Measurements from ENCODE around the gene UBN1.
"Not testable (repeated sequence)": the region's sequence is repeated elsewhere in the genome, so short reads cannot be mapped to it uniquely, and the experiment has no call there.

UBN1 gene

DNA sequence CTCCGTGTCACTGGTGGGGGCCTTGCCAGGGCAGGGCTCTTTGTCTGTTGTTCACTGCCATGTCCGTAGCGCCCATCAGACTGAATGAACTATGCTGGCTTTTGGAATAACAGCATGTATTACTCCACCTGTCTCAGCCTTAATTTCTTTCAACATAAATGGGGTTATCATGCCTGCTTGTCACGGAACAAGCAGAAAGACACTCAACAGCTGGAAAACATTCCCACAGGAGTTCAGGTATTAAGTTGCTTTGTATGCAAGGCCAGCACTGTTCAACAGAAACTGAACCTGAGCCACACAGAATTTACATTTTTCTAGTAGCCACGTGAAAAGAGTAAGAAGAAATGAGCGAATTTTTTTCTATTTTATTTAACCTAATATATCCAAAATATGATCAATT lies 76.6 kb downstream of the UBN1 start:
- Histone ChIP-seq H3K36me3 (ENCODE audit: control insufficient read depth in 5 of 5, insufficient read depth in 5 of 5, low read length in 5 of 5) (peaks cover 0 to 6% (median 2%) of the 10 kb centered on the region in 5 donors), H3K9ac (ENCODE audit: low read length in 5 of 5) (no peak overlapping the region), H3K4me1 (ENCODE audit: control insufficient read depth in 5 of 5, insufficient read depth in 5 of 5, low read length in 5 of 5) (peaks cover 0 to 4% (median 0%) of the 10 kb centered on the region in 5 donors), H3K27me3 (ENCODE audit: control insufficient read depth in 5 of 5, insufficient read depth in 4 of 5, low read length in 5 of 5) (peaks cover 0 to 7% (median 4%) of the 10 kb centered on the region in 5 donors), H3K27ac (ENCODE audit: low read depth, low read length) (no peak overlapping the region), H3K4me3 (ENCODE audit: low read depth in 1 of 5, low read length in 5 of 5) (no peak overlapping the region), H3K9me3 (ENCODE audit: control insufficient read depth in 5 of 5, low read length in 5 of 5) (peaks cover 7 to 22% (median 12%) of the 10 kb centered on the region in 5 donors)

DNA sequence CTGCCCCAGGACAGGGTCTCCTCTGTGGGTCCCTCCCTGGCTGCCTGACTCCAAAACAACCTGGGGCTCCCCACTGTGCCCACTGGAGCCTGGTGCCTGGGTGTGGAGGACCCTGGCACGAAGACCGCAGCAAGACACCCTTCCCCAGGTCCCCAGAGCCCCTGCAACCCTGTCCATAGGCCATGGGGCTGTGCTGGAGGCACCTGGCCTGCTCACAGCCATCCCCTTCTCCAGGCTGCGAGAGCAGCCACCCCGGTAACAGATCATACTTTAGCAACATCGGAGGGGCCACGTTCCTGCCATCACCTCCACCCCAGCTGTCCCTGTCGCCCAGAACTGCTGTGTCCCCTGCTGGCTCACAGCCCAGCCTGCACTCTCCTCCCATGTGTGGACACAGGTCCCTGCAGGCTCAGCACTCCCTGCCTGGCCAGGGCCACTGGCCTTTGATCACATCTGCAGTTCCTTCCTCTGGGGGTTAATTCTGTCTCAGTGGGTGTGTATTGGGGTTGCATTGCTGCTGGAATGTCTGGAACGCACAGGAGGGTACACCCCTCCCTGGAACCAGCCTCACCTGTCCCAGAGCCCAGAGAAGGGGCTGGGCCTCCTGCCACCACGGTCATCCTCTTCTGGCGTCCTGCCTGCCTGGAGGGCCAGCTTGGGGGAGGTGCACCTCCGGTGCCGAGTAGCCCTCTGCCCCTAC lies 77.5 kb downstream of the UBN1 start:
- Histone ChIP-seq H3K4me3 (ENCODE audit: low read depth in 1 of 5, low read length in 5 of 5) (no peak overlapping the region), H3K9me3 (ENCODE audit: control insufficient read depth in 5 of 5, low read length in 5 of 5) (peaks cover 7 to 22% (median 12%) of the 10 kb centered on the region in 5 donors), H3K27ac (ENCODE audit: low read depth, low read length) (no peak overlapping the region), H3K4me1 (ENCODE audit: control insufficient read depth in 5 of 5, insufficient read depth in 5 of 5, low read length in 5 of 5) (peaks cover 0 to 4% (median 0%) of the 10 kb centered on the region in 5 donors), H3K27me3 (ENCODE audit: control insufficient read depth in 5 of 5, insufficient read depth in 4 of 5, low read length in 5 of 5) (peaks cover 0 to 6% (median 4%) of the 10 kb centered on the region in 5 donors), H3K9ac (ENCODE audit: low read length in 5 of 5) (no peak overlapping the region), H3K36me3 (ENCODE audit: control insufficient read depth in 5 of 5, insufficient read depth in 5 of 5, low read length in 5 of 5) (peaks cover 0 to 6% (median 2%) of the 10 kb centered on the region in 5 donors)

- no peak overlapping the region for H3K27ac ChIP-seq (ENCODE audit: low read depth, low read length)
- no peak overlapping the region for H3K4me3 ChIP-seq (ENCODE audit: low read depth in 1 of 5, low read length in 5 of 5)
Measured at GRCh38 chr16:4925293-4925607, 78.0 kb downstream of the UBN1 start.

GRCh38 chr16:4925791-4926190 lies 78.5 kb downstream of the UBN1 start:
- Histone ChIP-seq H3K27me3 (ENCODE audit: control insufficient read depth in 5 of 5, insufficient read depth in 4 of 5, low read length in 5 of 5) (peaks cover 0 to 12% (median 4%) of the 10 kb centered on the region in 5 donors), H3K27ac (ENCODE audit: low read depth, low read length) (no peak overlapping the region), H3K36me3 (ENCODE audit: control insufficient read depth in 5 of 5, insufficient read depth in 5 of 5, low read length in 5 of 5) (peaks cover 2 to 6% (median 3%) of the 10 kb centered on the region in 5 donors), H3K4me1 (ENCODE audit: control insufficient read depth in 5 of 5, insufficient read depth in 5 of 5, low read length in 5 of 5) (peaks cover 0 to 4% (median 0%) of the 10 kb centered on the region in 5 donors), H3K4me3 (ENCODE audit: low read depth in 1 of 5, low read length in 5 of 5) (no peak overlapping the region), H3K9ac (ENCODE audit: low read length in 5 of 5) (no peak overlapping the region), H3K9me3 (ENCODE audit: control insufficient read depth in 5 of 5, low read length in 5 of 5) (peaks cover 7 to 24% (median 14%) of the 10 kb centered on the region in 5 donors)

More at GRCh38 chr16:4925293-4925607, 78.0 kb downstream of the UBN1 start:
- Histone ChIP-seq H3K27me3 (ENCODE audit: control insufficient read depth in 5 of 5, insufficient read depth in 4 of 5, low read length in 5 of 5) (peaks cover 0 to 8% (median 4%) of the 10 kb centered on the region in 5 donors), H3K4me1 (ENCODE audit: control insufficient read depth in 5 of 5, insufficient read depth in 5 of 5, low read length in 5 of 5) (peaks cover 0 to 4% (median 0%) of the 10 kb centered on the region in 5 donors), H3K36me3 (ENCODE audit: control insufficient read depth in 5 of 5, insufficient read depth in 5 of 5, low read length in 5 of 5) (peaks cover 2 to 6% (median 3%) of the 10 kb centered on the region in 5 donors), H3K9ac (ENCODE audit: low read length in 5 of 5) (no peak overlapping the region), H3K9me3 (ENCODE audit: control insufficient read depth in 5 of 5, low read length in 5 of 5) (peaks cover 7 to 22% (median 12%) of the 10 kb centered on the region in 5 donors)

GRCh38 chr16:4926928-4927327 lies 79.6 kb downstream of the UBN1 start:
- Histone ChIP-seq H3K4me3 (ENCODE audit: low read depth in 1 of 5, low read length in 5 of 5) (peak overlapping the region in 1 of 5 donors; percentile 8), H3K9me3 (ENCODE audit: control insufficient read depth in 5 of 5, low read length in 5 of 5) (peaks cover 7 to 26% (median 14%) of the 10 kb centered on the region in 5 donors), H3K36me3 (ENCODE audit: control insufficient read depth in 5 of 5, insufficient read depth in 5 of 5, low read length in 5 of 5) (peaks cover 2 to 6% (median 3%) of the 10 kb centered on the region in 5 donors), H3K27ac (ENCODE audit: low read depth, low read length) (no peak overlapping the region), H3K27me3 (ENCODE audit: control insufficient read depth in 5 of 5, insufficient read depth in 4 of 5, low read length in 5 of 5) (peaks cover 0 to 12% (median 6%) of the 10 kb centered on the region in 5 donors), H3K9ac (ENCODE audit: low read length in 5 of 5) (no peak overlapping the region), H3K4me1 (ENCODE audit: control insufficient read depth in 5 of 5, insufficient read depth in 5 of 5, low read length in 5 of 5) (peaks cover 0 to 4% (median 0%) of the 10 kb centered on the region in 5 donors)

- Histone ChIP-seq H3K4me1 (ENCODE audit: control insufficient read depth in 5 of 5, insufficient read depth in 5 of 5, low read length in 5 of 5) (peaks cover 0 to 4% (median 0%) of the 10 kb centered on the region in 5 donors), H3K27me3 (ENCODE audit: control insufficient read depth in 5 of 5, insufficient read depth in 4 of 5, low read length in 5 of 5) (peaks cover 0 to 12% (median 5%) of the 10 kb centered on the region in 5 donors), H3K36me3 (ENCODE audit: control insufficient read depth in 5 of 5, insufficient read depth in 5 of 5, low read length in 5 of 5) (peaks cover 2 to 6% (median 3%) of the 10 kb centered on the region in 5 donors), H3K27ac (ENCODE audit: low read depth, low read length) (no peak overlapping the region), H3K9ac (ENCODE audit: low read length in 5 of 5) (no peak overlapping the region), H3K9me3 (ENCODE audit: control insufficient read depth in 5 of 5, low read length in 5 of 5) (peaks cover 7 to 26% (median 14%) of the 10 kb centered on the region in 5 donors), H3K4me3 (ENCODE audit: low read depth in 1 of 5, low read length in 5 of 5) (peak overlapping the region in 1 of 5 donors; percentile 8)
Measured at GRCh38 chr16:4927661-4928060, 80.4 kb downstream of the UBN1 start.

- H3K27ac ChIP-seq (ENCODE audit: low read depth, low read length), result no peak overlapping the region
- peaks cover 0 to 4% (median 0%) of the 10 kb centered on the region in 5 donors for H3K4me1 ChIP-seq (ENCODE audit: control insufficient read depth in 5 of 5, insufficient read depth in 5 of 5, low read length in 5 of 5)
Measured at GRCh38 chr16:4928227-4928626, 80.9 kb downstream of the UBN1 start.

DNA sequence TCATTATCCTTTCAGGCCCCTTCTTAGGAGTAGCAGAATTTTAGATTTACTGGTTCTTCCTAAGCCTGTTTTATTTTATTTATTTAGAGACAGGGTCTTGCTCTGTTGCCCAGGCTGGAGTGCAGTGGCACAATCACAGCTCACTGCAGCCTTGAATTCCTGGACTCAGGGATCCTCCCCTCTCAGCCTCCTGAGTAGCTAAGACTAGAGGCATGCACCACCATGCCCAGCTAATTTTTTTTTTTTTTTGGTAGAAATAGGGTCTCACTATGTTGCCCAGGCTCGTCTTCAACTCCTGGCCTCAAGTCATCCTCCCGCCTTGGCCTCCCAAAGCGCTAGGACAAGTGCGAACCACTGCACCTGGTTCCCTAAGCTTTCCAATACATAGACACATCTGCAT lies 82.3 kb downstream of the UBN1 start:
- H3K36me3 ChIP-seq (ENCODE audit: control insufficient read depth in 5 of 5, insufficient read depth in 5 of 5, low read length in 5 of 5), result not testable (repeated sequence)

More at GRCh38 chr16:4928227-4928626, 80.9 kb downstream of the UBN1 start:
- peaks cover 2 to 6% (median 3%) of the 10 kb centered on the region in 5 donors for H3K36me3 ChIP-seq (ENCODE audit: control insufficient read depth in 5 of 5, insufficient read depth in 5 of 5, low read length in 5 of 5)
- H3K9ac ChIP-seq (ENCODE audit: low read length in 5 of 5), result no peak overlapping the region
- H3K9me3 ChIP-seq (ENCODE audit: control insufficient read depth in 5 of 5, low read length in 5 of 5), result peaks cover 7 to 26% (median 14%) of the 10 kb centered on the region in 5 donors
- no peak overlapping the region for H3K4me3 ChIP-seq (ENCODE audit: low read depth in 1 of 5, low read length in 5 of 5)
- H3K27me3 ChIP-seq (ENCODE audit: control insufficient read depth in 5 of 5, insufficient read depth in 4 of 5, low read length in 5 of 5), result peaks cover 0 to 12% (median under 1%) of the 10 kb centered on the region in 5 donors

GRCh38 chr16:4931381-4931780 lies 84.1 kb downstream of the UBN1 start:
- H3K27ac ChIP-seq (ENCODE audit: low read depth, low read length), result no peak overlapping the region
- peaks cover 0 to 6% (median 3%) of the 10 kb centered on the region in 5 donors for H3K36me3 ChIP-seq (ENCODE audit: control insufficient read depth in 5 of 5, insufficient read depth in 5 of 5, low read length in 5 of 5)
- peaks cover 0 to 24% (median 13%) of the 10 kb centered on the region in 5 donors for H3K27me3 ChIP-seq (ENCODE audit: control insufficient read depth in 5 of 5, insufficient read depth in 4 of 5, low read length in 5 of 5)
- no peak overlapping the region for H3K9ac ChIP-seq (ENCODE audit: low read length in 5 of 5)
- peaks cover 0 to 29% (median 18%) of the 10 kb centered on the region in 5 donors for H3K4me1 ChIP-seq (ENCODE audit: control insufficient read depth in 5 of 5, insufficient read depth in 5 of 5, low read length in 5 of 5)
- peaks cover 7 to 20% (median 11%) of the 10 kb centered on the region in 5 donors for H3K9me3 ChIP-seq (ENCODE audit: control insufficient read depth in 5 of 5, low read length in 5 of 5)
- H3K4me3 ChIP-seq (ENCODE audit: low read depth in 1 of 5, low read length in 5 of 5), result no peak overlapping the region

More for the DNA sequence above, 82.3 kb downstream of the UBN1 start:
- H3K9ac ChIP-seq (ENCODE audit: low read length in 5 of 5); H3K27ac ChIP-seq (ENCODE audit: low read depth, low read length); H3K4me3 ChIP-seq (ENCODE audit: low read depth in 1 of 5, low read length in 5 of 5): not testable (repeated sequence)
- H3K27me3 ChIP-seq (ENCODE audit: control insufficient read depth in 5 of 5, insufficient read depth in 4 of 5, low read length in 5 of 5), result peaks cover 0 to 18% (median 8%) of the 10 kb centered on the region in 5 donors
- peaks cover 0 to 14% (median 2%) of the 10 kb centered on the region in 5 donors for H3K4me1 ChIP-seq (ENCODE audit: control insufficient read depth in 5 of 5, insufficient read depth in 5 of 5, low read length in 5 of 5)
- peaks cover 7 to 26% (median 14%) of the 10 kb centered on the region in 5 donors for H3K9me3 ChIP-seq (ENCODE audit: control insufficient read depth in 5 of 5, low read length in 5 of 5)
